GM23248 (cell line): ENCODE results near the gene COX6B2. TPM values are rescaled to one million over a fixed set of nuclear protein-coding genes. Genes with fewer than 3 reads are reported as not detected.
A peak's percentile ranks its signal among the peaks of the same experiment; 100 is the strongest.
"Not testable (repeated sequence)": the region's sequence is repeated elsewhere in the genome, so short reads cannot be mapped to it uniquely, and the experiment has no call there.

Experiments
- DNase-seq: peaks from one replicate; pipeline ENCODE4 v3.0.0-alpha.2; 2015
- H2AFZ ChIP-seq: fragments of 200-600 bp; sonication (generic); 2 replicates; pipeline ENCODE4 v1.6.1; 2016; ENCODE audit warnings: antibody characterized with exemption
- H3F3A ChIP-seq: fragments of 200-600 bp; sonication (generic); 2 replicates; pipeline ENCODE4 v1.6.1; 2016; ENCODE audit warnings: mild to moderate bottlenecking, antibody characterized with exemption, mixed run types; ENCODE audit not compliant: insufficient read depth
- H3K27ac ChIP-seq: fragments of 200-600 bp; sonication (generic); 2 replicates; pipeline ENCODE4 v1.5.1; 2016; ENCODE audit warnings: mild to moderate bottlenecking
- H3K27me3 ChIP-seq: fragments of 200-600 bp; sonication (generic); replicated peaks from 2 replicates; pipeline ENCODE4 v1.6.1; 2016; ENCODE audit warnings: mild to moderate bottlenecking; ENCODE audit not compliant: insufficient read depth
- H3K36me3 ChIP-seq: fragments of 200-600 bp; sonication (generic); 2 replicates; pipeline ENCODE4 v1.6.1; 2016; ENCODE audit warnings: low read depth, mild to moderate bottlenecking
- H3K4me1 ChIP-seq: fragments of 200-600 bp; sonication (generic); 2 replicates; pipeline ENCODE4 v1.6.1; 2016; ENCODE audit warnings: mild to moderate bottlenecking; ENCODE audit not compliant: insufficient read depth
- H3K4me2 ChIP-seq: fragments of 200-600 bp; sonication (generic); one replicate; pipeline ENCODE4 v1.6.1; 2016; ENCODE audit warnings: mild to moderate bottlenecking; ENCODE audit not compliant: unreplicated experiment
- H3K4me3 ChIP-seq: fragments of 200-600 bp; sonication (generic); 2 replicates; pipeline ENCODE4 v1.5.1; 2016; ENCODE audit warnings: mild to moderate bottlenecking
- H3K79me2 ChIP-seq: fragments of 200-600 bp; sonication (generic); 2 replicates; pipeline ENCODE4 v1.6.1; 2016; ENCODE audit warnings: mild to moderate bottlenecking; ENCODE audit not compliant: insufficient read depth
- H3K9ac ChIP-seq: fragments of 200-600 bp; sonication (generic); 2 replicates; pipeline ENCODE4 v1.6.1; 2016; ENCODE audit warnings: mild to moderate bottlenecking
- H3K9me2 ChIP-seq: fragments of 200-600 bp; sonication (generic); 2 replicates; pipeline ENCODE4 v1.6.1; 2016; ENCODE audit warnings: mixed run types, mild to moderate bottlenecking, moderate library complexity; ENCODE audit not compliant: insufficient read depth
- H3K9me3 ChIP-seq: fragments of 200-600 bp; sonication (generic); one replicate; pipeline ENCODE4 v1.6.1; 2017; ENCODE audit warnings: low read depth
- H4K20me1 ChIP-seq: fragments of 200-600 bp; sonication (generic); 2 replicates; pipeline ENCODE4 v1.6.0; 2016; ENCODE audit not compliant: insufficient read depth
- EZH2 ChIP-seq: fragments of 200-600 bp; sonication (generic); IDR thresholded peaks from 2 replicates; pipeline ENCODE4 v1.6.1; 2018; ENCODE audit warnings: antibody characterized with exemption, mild to moderate bottlenecking; ENCODE audit not compliant: insufficient read depth, poor library complexity, severe bottlenecking
- EZH2phosphoT487 ChIP-seq: fragments of 200-600 bp; sonication (generic); IDR thresholded peaks from 2 replicates; pipeline ENCODE4 v1.6.1; 2018; ENCODE audit warnings: antibody characterized with exemption, moderate library complexity, mild to moderate bottlenecking, low read depth; ENCODE audit not compliant: insufficient read depth
- WGBS, 2 experiments: methylation state at CpG; one replicate each; pipeline ENCODE4 v1.1.6; 2015 to 2017; ENCODE audit warnings: low lambda C conversion rate in 2 of 2, low coverage in 1 of 2; ENCODE audit errors: missing lambda C conversion rate in 2 of 2; 5-methylcytosine and 5-hydroxymethylcytosine counted together
- in situ Hi-C: fragments of 300-500 bp; cut with MboI; formaldehyde crosslinking; loops from 2 replicates; pipeline ENCODE4 v1.15.0; 2020
- polyA plus RNA-seq: library from polyadenylated mRNA; unstranded; fragments of >200 nt; fragmentation: Nextera tagmentation; extraction: Ambion mirVana; gene quantifications from 2 replicates; pipeline ENCODE4 v1.2.1, GENCODE V29; 2016
- total RNA-seq: library from RNA; depleted of rRNA; stranded (reverse); fragments of >200 nt; shearing (Covaris generic); gene quantifications from 2 replicates; pipeline ENCODE4 v1.2.3, GENCODE V29; 2014; rRNA removed

Gene COX6B2, protein sequence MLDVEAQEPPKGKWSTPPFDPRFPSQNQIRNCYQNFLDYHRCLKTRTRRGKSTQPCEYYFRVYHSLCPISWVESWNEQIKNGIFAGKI
- total RNA-seq (not detected in 2 replicates), polyA plus RNA-seq (not detected in 2 replicates)

DNA sequence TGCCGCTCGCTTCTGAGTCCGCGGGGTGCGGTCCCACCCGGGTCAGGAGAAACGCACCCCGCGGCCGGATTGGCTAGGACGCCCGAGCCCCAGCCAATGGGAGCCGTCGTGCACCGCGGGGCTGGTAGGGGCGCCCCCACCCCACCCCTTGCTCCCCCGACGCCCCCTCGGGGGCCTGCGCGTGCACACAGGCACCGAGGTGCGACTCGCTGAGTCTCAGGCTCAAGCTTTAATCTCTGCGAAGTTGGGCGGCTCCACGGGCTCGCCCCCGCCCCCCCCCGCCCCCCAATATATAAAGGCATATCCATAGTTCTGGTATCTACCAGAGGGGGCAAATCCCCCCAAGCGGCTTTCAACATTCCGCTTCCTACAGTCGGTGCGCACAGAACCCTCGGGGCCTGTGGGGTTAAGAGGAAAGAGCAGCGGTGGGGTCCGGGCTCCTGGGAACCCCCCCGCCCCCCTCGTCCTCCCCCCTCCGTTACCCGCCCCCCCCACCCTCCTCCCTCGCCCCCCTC, at the start of gene COX6B2:
Gene COX6B2 (minus strand): TSS at position 22 of the 515 bp plus-strand sequence. CDS start 198 bp downstream, outside the sequence.
- no peak for DNase-seq
- no peaks in the 10 kb centered on the region for H3K9me2 ChIP-seq
- H3K27ac ChIP-seq = no peak within 1 kb of the TSS
- H3K36me3 ChIP-seq = no peaks in the 10 kb centered on the region
- WGBS, 2 experiments = 0 to 3% methylated on average over 14 to 37 of the region's 43 CpGs
- H3K4me1 ChIP-seq = no peaks in the 10 kb centered on the region
- H3K9me3 ChIP-seq = no peaks in the 10 kb centered on the region
- H2AFZ ChIP-seq = peak within 1 kb of the TSS; percentile 54
- peak within 1 kb of the TSS; percentile 20; the same call in 1 of the 2 replicates for H3K9ac ChIP-seq
- H4K20me1 ChIP-seq = no peaks in the 10 kb centered on the region
- H3K79me2 ChIP-seq = no peaks in the 10 kb centered on the region
- TF ChIP-seq EZH2 = no peak
- in situ Hi-C loops = no loop called here
- H3K4me2 ChIP-seq = peak within 1 kb of the TSS; percentile 75
- H3K4me3 ChIP-seq = peak within 1 kb of the TSS; percentile 67
- peaks cover 40% of the 10 kb centered on the region for H3K27me3 ChIP-seq
- H3F3A ChIP-seq = no peaks in the 10 kb centered on the region

- 95 to 100% methylated on average over 2 of the region's 2 CpGs for WGBS, 2 experiments
- in situ Hi-C loops = no loop called here
- Histone ChIP-seq H3K27me3 (no peaks in the 10 kb centered on the region), H4K20me1 (no peaks in the 10 kb centered on the region; the same call in 1 of the 2 replicates), H3K9me2 (no peaks in the 10 kb centered on the region), H3K4me3 (no peak overlapping the region), H3K27ac (no peak overlapping the region), H3F3A (peaks cover 47% of the 10 kb centered on the region), H3K36me3 (peaks cover 8% of the 10 kb centered on the region; the same call in 1 of the 2 replicates), H3K4me1 (peaks cover 11% of the 10 kb centered on the region; the same call in 1 of the 2 replicates), H3K9me3 (no peaks in the 10 kb centered on the region), H3K4me2 (no peak overlapping the region), H3K9ac (no peak overlapping the region), H3K79me2 (peaks cover 56% of the 10 kb centered on the region), H2AFZ (no peak overlapping the region)
- TF ChIP-seq EZH2 = no peak
- TF ChIP-seq EZH2phosphoT487 = no peak
- DNase-seq = no peak
Measured at GRCh38 chr19:55402509-55402908, 48.0 kb upstream of the COX6B2 start.

DNA sequence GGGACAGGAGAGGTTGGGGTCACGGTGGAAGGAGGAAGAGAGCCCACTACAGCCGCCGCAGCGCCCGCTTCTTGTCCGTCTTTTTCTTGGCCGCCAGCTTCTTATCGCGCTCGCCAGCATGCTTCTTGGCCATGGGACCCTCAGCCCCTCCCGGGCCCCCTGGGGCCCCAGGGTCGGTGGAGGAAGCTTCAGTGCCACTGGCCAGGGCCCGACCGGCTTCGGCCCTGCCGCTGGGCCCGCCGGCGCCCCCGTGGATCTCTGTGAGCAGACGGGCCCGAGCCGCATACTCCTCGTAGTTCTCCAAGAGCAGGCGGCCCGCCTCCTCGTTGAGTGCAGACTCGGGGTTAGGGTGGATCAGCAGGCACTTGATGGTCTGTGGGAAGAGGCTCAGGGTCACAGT, 46.9 kb upstream of the COX6B2 start:
- Histone ChIP-seq H3F3A (peaks cover 49% of the 10 kb centered on the region), H3K79me2 (peaks cover 45% of the 10 kb centered on the region)
- H4K20me1 ChIP-seq, H3K27me3 ChIP-seq, H3K9me2 ChIP-seq, H3K27ac ChIP-seq, H3K4me3 ChIP-seq, H2AFZ ChIP-seq, H3K4me2 ChIP-seq, H3K9me3 ChIP-seq, in situ Hi-C loops, H3K9ac ChIP-seq, H3K4me1 ChIP-seq, H3K36me3 ChIP-seq, DNase-seq: not testable (repeated sequence)
- 77 to 81% methylated on average over 5 to 18 of the region's 28 CpGs for WGBS, 2 experiments

- Histone ChIP-seq H3K9ac (no peak overlapping the region), H3K36me3 (peaks cover 8% of the 10 kb centered on the region; the same call in 1 of the 2 replicates), H2AFZ (no peak overlapping the region), H3K4me2 (no peak overlapping the region), H3K27me3 (no peaks in the 10 kb centered on the region), H3F3A (peaks cover 49% of the 10 kb centered on the region), H3K4me1 (no peaks in the 10 kb centered on the region), H3K9me3 (no peaks in the 10 kb centered on the region), H3K79me2 (peaks cover 36% of the 10 kb centered on the region), H3K4me3 (no peak overlapping the region), H3K9me2 (no peaks in the 10 kb centered on the region), H4K20me1 (no peaks in the 10 kb centered on the region; the same call in 1 of the 2 replicates), H3K27ac (no peak overlapping the region)
- in situ Hi-C loops = no loop called here
- DNase-seq = no peak
- WGBS, 2 experiments = 81 to 83% methylated on average over 14 of the region's 14 CpGs
- TF ChIP-seq EZH2phosphoT487 = no peak
- no peak for TF ChIP-seq EZH2
Measured at GRCh38 chr19:55400281-55401087, 46.0 kb upstream of the COX6B2 start.
